ENCODE results near the gene BCL2L11.

The BCL2L11 gene

GRCh38 chr2:111139637-111140317 lies 19.1 kb downstream of the BCL2L11 start:
- no peaks in the 10 kb centered on the region for H3K27me3 ChIP-seq (ENCODE audit: low read depth)
- H3K4me3 ChIP-seq: no peak overlapping the region
- H3K36me3 ChIP-seq (replicated peaks): peaks cover 15% of the 10 kb centered on the region
- DNase-seq (ENCODE audit: low spot score in 2 of 2): no peak
- no peaks in the 10 kb centered on the region for H3K9me3 ChIP-seq
- in situ Hi-C loops (cut with MboI; ENCODE audit: low sequenced_read_pairs): no loop called here
- peaks cover 4% of the 10 kb centered on the region for H3K4me1 ChIP-seq

GRCh38 chr2:111140815-111141214 lies 20.1 kb downstream of the BCL2L11 start:
- H3K4me1 ChIP-seq: no peaks in the 10 kb centered on the region
- no peak for DNase-seq (ENCODE audit: low spot score in 2 of 2)
- no peaks in the 10 kb centered on the region for H3K27me3 ChIP-seq (ENCODE audit: low read depth)
- no peaks in the 10 kb centered on the region for H3K9me3 ChIP-seq
- H3K4me3 ChIP-seq: no peak overlapping the region
- H3K36me3 ChIP-seq (replicated peaks): peaks cover 13% of the 10 kb centered on the region
- in situ Hi-C loops (cut with MboI; ENCODE audit: low sequenced_read_pairs): no loop called here

- no peaks in the 10 kb centered on the region for H3K27me3 ChIP-seq (ENCODE audit: low read depth)
- no peaks in the 10 kb centered on the region for H3K4me1 ChIP-seq
- no peaks in the 10 kb centered on the region for H3K9me3 ChIP-seq
- no peak for DNase-seq (ENCODE audit: low spot score in 2 of 2)
- in situ Hi-C loops (cut with MboI; ENCODE audit: low sequenced_read_pairs): no loop called here
- H3K4me3 ChIP-seq: no peak overlapping the region
- H3K36me3 ChIP-seq (replicated peaks): peaks cover 13% of the 10 kb centered on the region
Observed at GRCh38 chr2:111142101-111142500, 21.4 kb downstream of the BCL2L11 start.

GRCh38 chr2:111143107-111143842 lies 22.6 kb downstream of the BCL2L11 start:
- no peak for DNase-seq (ENCODE audit: low spot score in 2 of 2)
- Histone ChIP-seq H3K36me3 (replicated peaks) (peaks cover 13% of the 10 kb centered on the region), H3K4me1 (no peaks in the 10 kb centered on the region), H3K4me3 (no peak overlapping the region), H3K27me3 (ENCODE audit: low read depth) (no peaks in the 10 kb centered on the region), H3K9me3 (no peaks in the 10 kb centered on the region)
- in situ Hi-C loops (cut with MboI; ENCODE audit: low sequenced_read_pairs): no loop called here

GRCh38 chr2:111143843-111144198 lies 23.1 kb downstream of the BCL2L11 start:
- peaks cover 13% of the 10 kb centered on the region for H3K36me3 ChIP-seq (replicated peaks)

GRCh38 chr2:111145103-111145760 lies 24.5 kb downstream of the BCL2L11 start:
- no peak for DNase-seq (ENCODE audit: low spot score in 2 of 2)
- H3K9me3 ChIP-seq: no peaks in the 10 kb centered on the region
- peaks cover 14% of the 10 kb centered on the region for H3K36me3 ChIP-seq (replicated peaks)
- H3K4me3 ChIP-seq: no peak overlapping the region
- peaks cover 4% of the 10 kb centered on the region; the same call in 1 of the 2 replicates for H3K4me1 ChIP-seq
- in situ Hi-C loops (cut with MboI; ENCODE audit: low sequenced_read_pairs): no loop called here
- H3K27me3 ChIP-seq (ENCODE audit: low read depth): no peaks in the 10 kb centered on the region

More at GRCh38 chr2:111143843-111144198, 23.1 kb downstream of the BCL2L11 start:
- H3K27me3 ChIP-seq (ENCODE audit: low read depth): no peaks in the 10 kb centered on the region
- no peak overlapping the region for H3K4me3 ChIP-seq
- H3K4me1 ChIP-seq: no peaks in the 10 kb centered on the region
- H3K9me3 ChIP-seq: no peaks in the 10 kb centered on the region
- DNase-seq (ENCODE audit: low spot score in 2 of 2): no peak
- in situ Hi-C loops (cut with MboI; ENCODE audit: low sequenced_read_pairs): no loop called here

GRCh38 chr2:111145951-111146350 lies 25.2 kb downstream of the BCL2L11 start:
- Histone ChIP-seq H3K4me3 (no peak overlapping the region), H3K4me1 (peaks cover 4% of the 10 kb centered on the region; the same call in 1 of the 2 replicates), H3K36me3 (replicated peaks) (peaks cover 13% of the 10 kb centered on the region), H3K27me3 (ENCODE audit: low read depth) (no peaks in the 10 kb centered on the region), H3K9me3 (no peaks in the 10 kb centered on the region)
- in situ Hi-C loops (cut with MboI; ENCODE audit: low sequenced_read_pairs): no loop called here
- no peak for DNase-seq (ENCODE audit: low spot score in 2 of 2)

- DNase-seq (ENCODE audit: low spot score in 2 of 2): no peak
- H3K4me3 ChIP-seq: no peak overlapping the region
- no peaks in the 10 kb centered on the region for H3K27me3 ChIP-seq (ENCODE audit: low read depth)
- peaks cover 26% of the 10 kb centered on the region for H3K36me3 ChIP-seq (replicated peaks)
- H3K9me3 ChIP-seq: no peaks in the 10 kb centered on the region
- in situ Hi-C loops (cut with MboI; ENCODE audit: low sequenced_read_pairs): no loop called here
- peaks cover 4% of the 10 kb centered on the region; the same call in 1 of the 2 replicates for H3K4me1 ChIP-seq
Observed at GRCh38 chr2:111148225-111148873, 27.6 kb downstream of the BCL2L11 start.

GRCh38 chr2:111148925-111149324 lies 28.2 kb downstream of the BCL2L11 start:
- Histone ChIP-seq H3K36me3 (replicated peaks) (peaks cover 30% of the 10 kb centered on the region), H3K9me3 (no peaks in the 10 kb centered on the region), H3K27me3 (ENCODE audit: low read depth) (no peaks in the 10 kb centered on the region), H3K4me3 (no peak overlapping the region), H3K4me1 (peaks cover 4% of the 10 kb centered on the region; the same call in 1 of the 2 replicates)
- no peak for DNase-seq (ENCODE audit: low spot score in 2 of 2)
- in situ Hi-C loops (cut with MboI; ENCODE audit: low sequenced_read_pairs): no loop called here

- in situ Hi-C loops (cut with MboI; ENCODE audit: low sequenced_read_pairs): no loop called here
- DNase-seq (ENCODE audit: low spot score in 2 of 2): no peak
- Histone ChIP-seq H3K4me3 (no peak overlapping the region), H3K27me3 (ENCODE audit: low read depth) (no peaks in the 10 kb centered on the region), H3K36me3 (replicated peaks) (peaks cover 27% of the 10 kb centered on the region), H3K9me3 (no peaks in the 10 kb centered on the region), H3K4me1 (peaks cover 4% of the 10 kb centered on the region; the same call in 1 of the 2 replicates)
Observed at GRCh38 chr2:111149882-111150455, 29.3 kb downstream of the BCL2L11 start.

GRCh38 chr2:111154758-111155157 lies 34.0 kb downstream of the BCL2L11 start:
- H3K4me1 ChIP-seq: no peaks in the 10 kb centered on the region
- peaks cover 39% of the 10 kb centered on the region for H3K36me3 ChIP-seq (replicated peaks)
- H3K4me3 ChIP-seq: no peak overlapping the region
- H3K9me3 ChIP-seq: no peaks in the 10 kb centered on the region
- no peak for DNase-seq (ENCODE audit: low spot score in 2 of 2)
- in situ Hi-C loops (cut with MboI; ENCODE audit: low sequenced_read_pairs): no loop called here
- no peaks in the 10 kb centered on the region for H3K27me3 ChIP-seq (ENCODE audit: low read depth)

- Histone ChIP-seq H3K9me3 (no peaks in the 10 kb centered on the region), H3K4me3 (no peak overlapping the region), H3K27me3 (ENCODE audit: low read depth) (no peaks in the 10 kb centered on the region), H3K4me1 (no peaks in the 10 kb centered on the region), H3K36me3 (replicated peaks) (peaks cover 32% of the 10 kb centered on the region)
- in situ Hi-C loops (cut with MboI; ENCODE audit: low sequenced_read_pairs): no loop called here
- DNase-seq (ENCODE audit: low spot score in 2 of 2): no peak
Observed at GRCh38 chr2:111155610-111156009, 34.9 kb downstream of the BCL2L11 start.

- Histone ChIP-seq H3K4me3 (no peak overlapping the region), H3K36me3 (replicated peaks) (peaks cover 32% of the 10 kb centered on the region), H3K27me3 (ENCODE audit: low read depth) (no peaks in the 10 kb centered on the region), H3K9me3 (no peaks in the 10 kb centered on the region), H3K4me1 (no peaks in the 10 kb centered on the region)
- DNase-seq (ENCODE audit: low spot score in 2 of 2): no peak
- in situ Hi-C loops (cut with MboI; ENCODE audit: low sequenced_read_pairs): no loop called here
Observed at GRCh38 chr2:111156529-111156928, 35.8 kb downstream of the BCL2L11 start.
